Measurements from ENCODE around the gene DNAJC30.

Gene DNAJC30

GRCh38 chr7:73683056-73683787 is at the start of gene DNAJC30, which contains the start of gene BUD23:
Gene DNAJC30, minus strand, starts transcription at chr7:73683453. Its CDS starts 30 bp downstream, at chr7:73683423.
Gene BUD23, plus strand, starts transcription at chr7:73683597. Its CDS starts 29 bp downstream, at chr7:73683626.
- peak within 1 kb of the TSS; percentile 58 to 90 for H3K27ac ChIP-seq
- DNase-seq (ENCODE audit: low spot score): peak; percentile 97
- no peak for TF ChIP-seq CTCF (IDR thresholded peaks at IDR 0.05)
- H3K4me3 ChIP-seq: peak within 1 kb of the TSS; percentile 90

GRCh38 chr7:73732397-73732796 is 49.1 kb upstream of the DNAJC30 start:
- Histone ChIP-seq H3K4me3 (no peak overlapping the region), H3K27ac (no peak overlapping the region)
- DNase-seq (ENCODE audit: low spot score): no peak
- TF ChIP-seq CTCF (IDR thresholded peaks at IDR 0.05): no peak

GRCh38 chr7:73730485-73730884 is 47.2 kb upstream of the DNAJC30 start:
- no peak overlapping the region for H3K4me3 ChIP-seq
- no peak for DNase-seq (ENCODE audit: low spot score)
- no peak overlapping the region for H3K27ac ChIP-seq
- no peak for TF ChIP-seq CTCF (IDR thresholded peaks at IDR 0.05)

GRCh38 chr7:73728551-73728950 is 45.3 kb upstream of the DNAJC30 start:
- Histone ChIP-seq H3K27ac (no peak overlapping the region), H3K4me3 (no peak overlapping the region)
- no peak for TF ChIP-seq CTCF (IDR thresholded peaks at IDR 0.05)
- DNase-seq (ENCODE audit: low spot score): no peak

- no peak for TF ChIP-seq CTCF (IDR thresholded peaks at IDR 0.05)
- H3K27ac ChIP-seq: no peak overlapping the region
- no peak overlapping the region for H3K4me3 ChIP-seq
- no peak for DNase-seq (ENCODE audit: low spot score)
Measured at GRCh38 chr7:73727952-73728351, 44.7 kb upstream of the DNAJC30 start.

GRCh38 chr7:73726083-73726466 is 42.8 kb upstream of the DNAJC30 start:
- no peak for DNase-seq (ENCODE audit: low spot score)
- no peak for TF ChIP-seq CTCF (IDR thresholded peaks at IDR 0.05)

GRCh38 chr7:73723813-73724212 is 40.6 kb upstream of the DNAJC30 start:
- no peak for TF ChIP-seq CTCF (IDR thresholded peaks at IDR 0.05)
- DNase-seq (ENCODE audit: low spot score): no peak
- no peak overlapping the region for H3K27ac ChIP-seq
- no peak overlapping the region for H3K4me3 ChIP-seq

More at GRCh38 chr7:73726083-73726466, 42.8 kb upstream of the DNAJC30 start:
- Histone ChIP-seq H3K4me3 (no peak overlapping the region), H3K27ac (no peak overlapping the region)
